Loucy (cell line): ENCODE results near the gene INKA1.

Source experiments
- CTCF ChIP-seq: fragments of 200-600 bp; sonication (generic); conservative IDR thresholded peaks from 2 replicates; pipeline ENCODE4 v1.5.1; 2014; ENCODE audit warnings: mild to moderate bottlenecking, antibody characterized with exemption, low read length
- EZH2phosphoT487 ChIP-seq: fragments of 200-600 bp; IDR thresholded peaks from 2 replicates; pipeline ENCODE4 v1.6.1; 2018; ENCODE audit warnings: antibody characterized with exemption, mild to moderate bottlenecking, moderate library complexity, borderline replicate concordance

GRCh38 chr3:49787182-49787464, 15.9 kb upstream of the INKA1 start:
- TF ChIP-seq CTCF (no peak), EZH2phosphoT487 (no peak)
